ENCODE results near the gene RIOK3.
"Not testable (repeated sequence)": the region's sequence is repeated elsewhere in the genome, so short reads cannot be mapped to it uniquely, and the experiment has no call there.

RIOK3 gene

DNA sequence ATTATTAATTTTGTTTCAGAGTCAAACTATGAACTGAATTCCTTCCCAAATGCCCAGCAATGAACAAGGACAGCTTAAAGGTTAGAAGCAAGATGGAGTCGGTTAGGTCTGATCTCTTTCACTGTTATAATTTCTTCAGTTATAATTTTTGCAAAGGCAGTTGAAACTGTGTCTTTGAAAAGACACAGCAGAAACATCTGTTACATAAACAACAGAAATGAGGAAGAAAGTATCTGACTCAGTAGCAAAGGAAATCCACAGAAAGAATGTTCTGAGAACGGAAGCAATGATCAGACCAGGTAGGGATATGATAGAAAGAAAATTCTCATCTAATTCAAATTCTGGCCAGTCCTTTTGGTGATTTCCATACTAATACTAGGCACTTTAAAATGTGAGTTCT, 45.0 kb downstream of the RIOK3 start:
- no peak for DNase-seq (ENCODE audit: low read depth in 3 of 3)

DNA sequence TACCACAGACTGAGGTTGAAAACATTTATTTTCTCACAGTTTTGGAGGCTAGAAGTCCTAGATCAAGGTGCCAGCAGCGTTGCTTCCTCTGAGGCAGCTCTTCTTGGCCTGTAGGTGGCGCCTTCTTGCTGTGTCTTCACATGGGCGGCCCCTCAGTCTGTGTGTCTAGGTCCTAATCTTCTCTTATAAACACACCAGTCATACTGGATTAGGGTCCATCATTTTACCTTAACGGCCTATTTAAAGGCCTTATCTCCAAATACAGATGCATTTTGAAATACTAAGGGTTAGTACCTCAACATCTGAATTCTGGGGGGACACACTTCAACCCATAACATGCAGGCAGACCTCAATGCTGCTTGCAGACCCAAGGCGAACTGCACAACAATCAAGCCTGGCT, 45.8 kb downstream of the RIOK3 start:
- DNase-seq (ENCODE audit: low read depth in 3 of 3) = peak; percentile 52 to 77 (median 57)

DNA sequence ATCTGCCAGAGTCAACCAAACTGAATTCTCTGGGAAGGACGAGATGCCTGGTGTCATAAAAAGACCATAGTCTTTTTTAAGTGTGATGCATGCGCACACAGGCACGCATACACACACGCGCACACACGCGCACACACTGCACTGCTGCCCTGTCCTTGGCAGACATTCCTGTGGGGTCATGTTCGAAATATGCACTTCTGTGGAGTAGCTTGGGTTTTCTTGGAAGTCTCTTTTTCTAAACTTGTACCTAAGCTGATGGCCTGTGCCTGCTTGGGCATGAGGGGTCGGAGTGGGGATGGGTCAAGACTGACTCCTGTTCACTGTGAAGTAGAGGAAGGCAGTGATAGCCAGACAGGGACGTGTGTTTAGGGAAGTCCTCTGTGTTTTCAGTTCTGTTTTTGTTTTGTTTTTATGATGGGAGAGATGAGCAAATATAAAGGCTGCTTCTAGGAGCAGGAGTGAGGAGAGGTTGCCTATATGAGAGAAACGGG, 46.2 kb downstream of the RIOK3 start:
- no peak for DNase-seq (ENCODE audit: low read depth in 3 of 3)

DNA sequence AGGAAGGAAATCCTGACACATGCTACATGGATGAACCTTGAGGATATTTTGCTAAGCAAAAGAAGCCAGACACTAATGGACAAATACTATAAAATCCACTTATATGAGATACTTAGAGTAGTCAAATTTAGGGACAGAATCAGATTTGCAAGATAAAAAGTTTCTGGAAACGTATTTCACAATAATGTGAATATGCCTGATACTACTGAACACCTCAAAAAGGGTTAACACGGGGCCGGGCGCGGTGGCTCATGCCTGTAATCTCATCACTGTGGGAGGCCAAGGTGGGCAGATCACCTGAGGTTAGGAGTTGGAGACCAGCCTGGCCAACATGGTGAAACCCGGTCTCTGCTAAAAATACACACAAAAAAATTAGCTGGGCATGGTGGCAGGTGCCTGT, 48.5 kb downstream of the RIOK3 start:
- DNase-seq (ENCODE audit: low read depth in 3 of 3) = no peak

DNA sequence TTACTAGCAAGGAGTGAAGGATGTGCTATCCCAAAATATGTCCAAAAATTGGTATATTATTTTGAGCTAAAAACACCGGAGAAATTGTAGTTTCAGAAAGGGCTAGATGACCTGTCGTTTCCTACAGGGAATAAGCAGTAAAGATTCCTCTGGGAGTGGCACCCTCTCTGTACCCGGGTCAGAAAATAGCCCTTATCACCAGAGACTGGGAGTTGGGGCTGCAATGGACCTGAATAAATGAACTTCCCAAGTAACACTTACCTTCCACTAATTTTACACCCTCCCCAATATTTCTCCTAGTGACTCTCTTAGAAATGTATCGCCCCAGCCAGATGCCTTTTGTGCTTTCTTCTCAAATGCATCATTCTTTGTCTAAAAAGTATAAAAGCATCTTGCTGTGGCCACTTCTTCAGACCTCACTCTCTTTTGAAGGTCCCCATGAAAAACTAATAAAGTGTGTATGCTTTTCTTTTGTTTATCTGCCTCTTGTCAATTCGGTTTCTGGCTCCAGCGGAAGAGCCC, 49.5 kb downstream of the RIOK3 start:
- DNase-seq (ENCODE audit: low read depth in 3 of 3) = no peak

DNA sequence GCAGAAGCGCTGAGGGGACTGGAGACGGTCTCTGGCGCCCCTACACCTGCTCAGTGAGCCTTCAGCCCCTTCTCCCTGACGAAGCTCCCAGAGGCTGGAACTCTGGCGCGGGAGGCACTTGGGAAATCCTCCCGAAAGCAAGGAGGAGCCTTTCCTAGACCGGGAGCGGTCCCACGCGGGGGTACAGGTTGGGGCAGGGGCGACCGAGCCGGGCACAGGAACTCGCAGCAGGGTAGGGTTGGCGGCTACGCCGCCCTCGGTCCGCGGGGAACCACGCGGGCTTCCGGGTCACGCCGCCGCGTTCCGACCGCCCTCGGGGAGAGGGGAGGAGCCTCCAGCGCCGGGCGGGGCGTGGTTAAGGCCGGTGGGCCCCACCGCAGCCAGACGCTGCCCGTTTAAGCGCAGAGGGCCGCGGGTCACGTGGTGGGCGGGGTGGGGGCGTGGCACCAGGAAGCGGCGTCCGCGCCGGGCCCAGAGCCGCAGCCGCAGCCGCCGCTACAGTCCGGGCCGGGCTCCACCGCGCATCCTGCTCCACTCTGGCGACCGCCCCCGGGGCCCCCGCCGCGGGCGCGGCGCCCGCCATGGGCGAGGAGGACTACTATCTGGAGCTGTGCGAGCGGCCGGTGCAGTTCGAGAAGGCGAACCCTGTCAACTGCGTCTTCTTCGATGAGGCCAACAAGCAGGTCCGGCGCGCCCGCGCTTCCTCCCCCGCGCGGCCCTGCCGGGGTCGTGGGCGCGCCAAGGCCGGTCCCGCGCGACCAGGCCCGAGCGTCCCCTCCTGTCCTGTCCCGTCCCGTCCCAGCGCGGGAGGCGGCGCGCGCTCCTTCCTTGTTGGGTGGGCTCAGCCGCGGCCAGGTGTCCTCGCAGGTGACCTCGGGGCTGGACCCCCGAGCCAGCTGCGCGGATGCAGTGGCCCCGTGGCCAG, 50.2 kb downstream of the RIOK3 start, which contains the start of gene RMC1:
RMC1 (plus strand) TSS at position 474 of the 925 bp plus-strand sequence; CDS start at position 582, 108 bp downstream.
- peak; percentile 93 to 99 (median 98) for DNase-seq (ENCODE audit: low read depth in 3 of 3)

DNA sequence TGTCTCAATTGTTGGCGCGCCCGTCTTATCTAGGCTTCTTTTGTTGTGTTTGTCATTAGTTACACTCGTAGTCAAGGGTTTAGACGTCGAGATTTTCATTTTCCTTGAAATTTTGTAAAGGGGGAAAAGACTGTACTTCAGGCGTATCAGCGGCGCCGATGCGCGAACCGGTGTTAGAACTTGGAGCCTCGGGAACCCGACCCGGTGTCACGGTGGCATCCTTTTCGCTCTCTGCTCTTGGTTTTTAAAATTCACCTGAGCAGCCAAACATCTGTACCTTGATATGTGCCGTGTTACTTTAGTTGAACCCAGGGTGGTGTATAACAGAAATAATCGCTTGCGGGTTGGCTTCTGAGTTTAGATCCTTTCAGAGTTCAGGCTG, 50.9 kb downstream of the RIOK3 start:
- no peak for DNase-seq (ENCODE audit: low read depth in 3 of 3)

DNA sequence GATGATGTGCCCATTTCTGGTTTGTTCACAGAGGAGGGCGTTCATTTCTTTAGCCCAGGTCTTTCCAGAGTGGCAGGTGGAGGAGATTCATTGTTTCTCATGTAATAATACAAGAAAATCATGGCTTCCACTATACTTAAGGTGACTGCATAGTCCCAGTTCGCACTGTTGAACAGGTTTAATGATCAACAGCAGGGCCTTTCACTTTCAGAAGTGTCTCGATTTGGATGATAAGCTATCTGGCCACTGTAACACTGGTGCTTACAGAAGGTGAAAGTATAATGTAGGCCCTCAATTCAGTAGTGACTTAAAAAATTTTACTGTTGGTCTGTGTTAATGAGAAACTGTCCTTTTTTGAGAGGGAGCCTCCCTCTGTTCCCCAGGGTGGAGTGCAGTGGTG, 51.6 kb downstream of the RIOK3 start:
- no peak for DNase-seq (ENCODE audit: low read depth in 3 of 3)

DNA sequence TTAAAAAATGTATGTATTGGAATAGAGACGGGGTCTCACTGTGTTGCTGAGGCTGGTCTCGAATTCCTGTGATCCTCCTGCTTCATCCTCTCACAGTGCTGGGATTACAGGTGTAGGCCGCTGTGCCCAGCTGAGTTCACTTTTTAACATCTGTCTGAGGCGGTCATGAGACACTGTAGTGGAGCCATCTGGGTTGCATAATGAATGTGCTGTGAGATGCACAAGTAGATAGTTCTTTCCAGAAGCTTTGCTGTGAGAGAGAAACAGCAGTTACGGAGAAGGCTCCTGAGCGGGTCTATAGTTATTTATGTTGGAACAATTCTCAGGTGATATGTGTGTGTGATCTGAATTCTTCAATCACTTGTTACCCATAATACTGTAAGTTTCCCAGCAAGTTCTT, 53.3 kb downstream of the RIOK3 start:
- DNase-seq (ENCODE audit: low read depth in 3 of 3) = no peak

DNA sequence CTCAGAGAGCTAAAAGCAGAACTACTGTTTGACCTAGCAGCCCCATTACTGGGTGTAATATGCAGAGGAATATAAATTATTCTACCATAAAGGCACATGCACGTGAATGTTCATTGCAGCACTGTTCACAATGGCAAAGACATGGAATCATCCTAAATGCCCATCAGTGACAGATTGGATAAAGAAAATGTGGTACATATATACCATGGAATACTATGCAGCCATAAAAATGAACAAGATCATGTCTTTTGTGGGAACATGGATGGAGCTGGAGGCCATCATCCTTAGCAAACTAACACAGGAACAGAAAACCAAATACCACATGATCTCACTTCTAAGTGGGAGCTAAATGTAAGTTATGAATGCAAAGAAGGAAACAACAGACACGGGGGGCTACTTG, 57.8 kb downstream of the RIOK3 start:
- not testable (repeated sequence) for DNase-seq (ENCODE audit: low read depth in 3 of 3)

DNA sequence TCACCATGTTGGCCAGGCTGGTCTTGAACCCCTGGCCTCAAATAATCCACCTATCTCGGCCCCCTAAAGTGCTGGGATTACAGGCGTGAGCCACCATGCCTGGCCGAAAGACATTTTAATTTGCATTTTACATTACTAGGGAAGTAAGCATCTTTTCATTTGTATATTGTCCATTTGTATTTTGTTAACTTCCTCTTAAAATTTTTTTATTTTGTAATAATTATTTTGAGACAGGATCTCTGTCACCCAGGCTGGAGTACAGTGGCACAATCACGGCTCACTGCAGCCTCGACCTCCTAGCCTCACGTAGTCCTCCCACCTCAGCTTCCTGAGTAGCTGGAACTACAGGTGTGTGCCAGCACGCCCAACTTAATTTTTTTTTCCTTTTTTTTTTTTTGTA, 59.1 kb downstream of the RIOK3 start:
- not testable (repeated sequence) for DNase-seq (ENCODE audit: low read depth in 3 of 3)

DNA sequence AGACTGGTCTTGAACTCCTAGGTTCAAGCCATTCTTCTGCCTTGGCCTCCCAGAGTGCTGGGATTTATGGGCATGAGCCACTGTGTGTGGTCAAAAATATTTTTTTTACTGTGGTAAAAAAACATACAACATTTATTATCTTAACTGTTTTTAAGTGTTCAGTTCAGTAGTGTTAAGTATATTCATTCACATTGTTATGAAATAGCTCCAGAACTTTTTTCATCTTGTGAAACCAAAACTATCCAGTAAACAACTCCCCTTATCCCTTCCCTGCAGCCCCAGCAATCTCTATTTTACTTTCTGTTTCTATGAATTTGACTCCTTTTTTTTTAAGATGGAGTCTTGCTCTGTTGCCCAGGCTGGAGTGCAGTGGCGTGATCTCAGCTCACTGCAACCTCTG, 59.6 kb downstream of the RIOK3 start:
- no peak for DNase-seq (ENCODE audit: low read depth in 3 of 3)

DNA sequence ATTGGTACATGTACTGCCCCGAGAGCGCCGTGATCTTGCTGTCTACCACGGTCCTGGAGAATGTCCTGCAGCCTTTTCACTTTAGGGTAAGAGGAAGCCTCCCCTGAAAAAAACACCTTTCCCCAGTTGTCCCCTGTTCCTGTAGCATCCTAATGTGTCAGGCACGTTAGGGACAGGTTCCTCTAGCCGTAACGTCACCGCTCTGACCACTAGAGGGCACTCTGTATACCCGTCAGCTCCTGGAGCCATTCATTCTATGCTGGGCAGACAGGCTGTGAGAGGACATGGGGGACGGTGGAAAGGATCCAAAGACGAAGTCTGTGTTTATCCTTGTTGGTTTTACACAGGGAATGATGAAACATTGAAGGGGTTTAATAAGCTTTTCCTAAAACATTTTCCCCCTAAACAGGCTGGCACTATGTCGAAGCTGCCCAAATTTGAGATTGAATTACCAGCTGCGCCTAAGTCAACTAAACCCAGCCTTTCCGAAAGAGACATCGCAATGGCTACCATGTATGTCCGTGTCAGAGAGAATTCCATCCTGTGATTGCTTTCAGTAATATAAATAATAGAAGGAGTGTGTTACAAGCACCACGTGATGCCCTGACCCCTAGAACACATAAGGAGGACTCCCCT, 62.9 kb downstream of the RIOK3 start:
- DNase-seq (ENCODE audit: low read depth in 3 of 3) = peak; percentile 58 to 67 (median 64)

DNA sequence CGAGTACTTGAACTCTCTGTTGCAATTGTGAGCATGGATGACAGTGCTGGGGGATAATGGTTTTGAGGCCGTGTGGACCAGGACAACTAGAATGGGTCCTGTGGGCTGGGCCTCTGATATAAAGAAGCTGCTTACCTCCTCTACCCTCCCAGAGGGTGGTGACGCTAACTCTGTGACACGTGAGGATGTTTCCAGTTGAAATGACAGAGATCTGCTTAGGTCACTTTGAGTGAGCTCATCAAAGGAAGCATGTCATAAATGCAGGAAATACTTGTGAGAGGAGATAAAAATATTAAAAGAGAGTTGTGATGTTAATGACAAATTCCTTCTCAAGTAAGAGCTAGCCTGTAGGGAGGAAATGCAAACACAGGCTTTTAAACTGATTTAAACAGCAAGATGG, 66.6 kb downstream of the RIOK3 start:
- no peak for DNase-seq (ENCODE audit: low read depth in 3 of 3)

DNA sequence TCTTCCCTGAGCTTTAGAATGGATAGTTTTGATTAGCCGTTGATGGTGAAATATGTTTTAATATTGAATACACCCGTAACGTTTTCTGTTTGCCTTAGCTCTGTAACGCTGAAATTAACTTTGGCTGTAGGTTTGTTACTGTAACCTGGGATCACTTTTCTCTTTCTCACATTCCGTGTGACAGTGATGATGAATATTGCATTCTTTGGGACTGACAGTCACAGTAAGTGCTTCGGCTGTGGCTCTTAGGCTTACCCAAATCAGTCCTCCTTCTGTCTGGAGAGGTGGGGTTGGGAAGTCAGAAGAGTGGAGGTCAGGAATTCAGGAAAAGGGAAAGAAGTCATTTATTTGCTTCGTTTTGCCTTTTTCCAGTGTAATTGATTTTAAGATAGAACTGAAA, 68.2 kb downstream of the RIOK3 start:
- no peak for DNase-seq (ENCODE audit: low read depth in 3 of 3)

DNA sequence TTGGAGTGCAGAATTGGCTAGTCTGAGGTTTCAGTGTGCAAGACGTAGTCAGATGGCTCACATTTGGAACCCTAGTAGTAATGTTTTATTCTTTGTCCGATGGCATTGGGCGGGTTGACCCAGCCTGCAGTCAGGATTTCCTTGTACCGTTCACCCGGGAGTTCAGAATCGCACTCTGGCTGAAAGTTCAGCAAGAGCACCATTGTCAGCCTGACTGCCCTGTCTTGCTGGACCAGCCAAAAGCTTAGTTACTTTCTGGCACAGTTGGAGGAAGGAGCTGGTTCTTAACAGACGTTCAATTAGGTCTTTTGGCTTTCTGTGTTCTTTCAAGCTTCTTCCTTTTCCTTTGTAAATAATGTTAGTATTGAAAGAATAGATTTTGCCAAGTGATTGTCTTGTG, 68.8 kb downstream of the RIOK3 start:
- no peak for DNase-seq (ENCODE audit: low read depth in 3 of 3)

DNA sequence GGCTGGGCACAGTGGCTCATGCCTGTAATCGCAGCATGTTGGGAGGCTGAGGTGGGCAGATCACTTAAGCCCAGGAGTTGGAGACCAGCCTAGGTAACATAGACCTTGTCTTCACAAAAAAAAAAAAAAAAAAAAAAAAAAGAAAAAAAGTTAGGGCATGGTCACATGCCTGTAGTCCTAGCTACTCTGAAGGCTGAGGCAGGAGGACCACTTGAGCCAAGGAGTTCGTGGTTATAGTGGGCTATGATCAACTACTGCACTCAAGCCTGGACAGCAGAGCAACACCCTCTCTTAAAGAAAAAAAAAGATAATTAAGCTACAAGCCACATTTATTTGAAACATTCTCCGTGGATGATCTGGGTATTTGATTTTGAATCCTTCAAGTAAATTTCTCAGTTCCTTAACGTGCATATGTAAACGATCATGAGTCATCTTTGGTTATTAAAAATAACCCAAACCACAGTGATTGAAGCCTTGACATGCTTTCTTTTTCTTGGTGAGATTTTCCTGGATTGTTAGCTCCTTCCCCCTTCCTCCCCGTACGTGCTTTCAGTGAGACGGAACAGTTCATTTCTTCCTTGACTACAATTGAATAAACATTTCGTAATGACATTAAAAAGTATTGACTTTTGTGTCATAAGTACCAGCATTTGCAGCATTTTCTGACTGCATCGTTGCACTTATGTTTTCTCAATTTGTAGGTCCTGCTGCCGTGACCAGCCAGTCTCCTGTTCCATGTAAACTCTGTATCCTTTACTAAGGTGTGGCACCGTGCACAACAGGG, 70.5 kb downstream of the RIOK3 start:
- DNase-seq (ENCODE audit: low read depth in 3 of 3) = no peak

DNA sequence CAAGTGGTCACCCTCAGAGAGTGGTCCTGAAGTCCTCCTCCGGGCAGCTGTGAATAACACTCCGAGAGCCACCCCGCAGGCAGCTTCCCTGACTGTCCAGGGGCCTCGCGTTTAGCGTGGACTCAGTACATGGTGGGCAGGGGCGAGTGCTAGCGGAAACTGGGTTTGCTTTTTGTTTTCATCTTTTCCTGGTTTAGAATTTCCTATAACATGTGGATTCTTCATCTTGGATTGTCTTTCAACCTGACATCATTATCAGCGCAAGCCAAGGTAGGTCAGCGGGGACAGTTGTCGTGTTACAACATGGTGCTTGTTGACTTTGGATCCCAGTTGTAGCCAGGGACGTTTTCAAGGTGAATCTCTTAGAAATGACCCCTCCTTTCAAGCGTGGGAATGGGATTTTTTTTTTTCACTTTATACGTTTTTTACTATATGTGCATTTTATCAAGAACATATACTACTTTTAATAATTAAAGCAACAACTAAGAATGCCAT, 71.2 kb downstream of the RIOK3 start:
- DNase-seq (ENCODE audit: low read depth in 3 of 3) = no peak

DNA sequence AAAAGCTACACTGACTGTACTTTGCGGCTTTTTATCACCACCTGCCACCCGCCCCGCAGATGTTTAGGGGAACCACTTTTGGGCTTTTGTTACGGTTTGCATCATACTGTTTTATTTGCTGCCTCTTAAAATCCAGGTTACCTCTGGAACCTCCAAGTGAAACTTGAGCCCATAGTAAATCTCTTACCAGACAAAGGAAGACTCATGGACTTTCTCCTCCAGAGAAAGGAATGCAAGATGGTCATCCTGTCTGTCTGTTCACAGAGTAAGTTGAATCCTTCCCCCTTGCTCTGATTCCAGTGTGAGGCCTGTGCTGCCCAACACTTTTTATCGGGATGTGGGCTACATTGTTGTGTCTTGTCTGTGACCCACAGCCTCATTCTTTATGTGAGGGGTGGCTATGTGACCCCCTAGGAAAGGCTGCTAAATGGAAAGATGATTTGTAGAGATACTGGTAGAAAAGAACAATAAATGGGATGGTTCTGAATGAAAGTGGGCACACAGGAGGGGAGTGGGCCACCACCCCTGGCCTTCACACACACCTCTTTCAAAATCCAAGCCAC, 73.5 kb downstream of the RIOK3 start:
- DNase-seq (ENCODE audit: low read depth in 3 of 3) = no peak

DNA sequence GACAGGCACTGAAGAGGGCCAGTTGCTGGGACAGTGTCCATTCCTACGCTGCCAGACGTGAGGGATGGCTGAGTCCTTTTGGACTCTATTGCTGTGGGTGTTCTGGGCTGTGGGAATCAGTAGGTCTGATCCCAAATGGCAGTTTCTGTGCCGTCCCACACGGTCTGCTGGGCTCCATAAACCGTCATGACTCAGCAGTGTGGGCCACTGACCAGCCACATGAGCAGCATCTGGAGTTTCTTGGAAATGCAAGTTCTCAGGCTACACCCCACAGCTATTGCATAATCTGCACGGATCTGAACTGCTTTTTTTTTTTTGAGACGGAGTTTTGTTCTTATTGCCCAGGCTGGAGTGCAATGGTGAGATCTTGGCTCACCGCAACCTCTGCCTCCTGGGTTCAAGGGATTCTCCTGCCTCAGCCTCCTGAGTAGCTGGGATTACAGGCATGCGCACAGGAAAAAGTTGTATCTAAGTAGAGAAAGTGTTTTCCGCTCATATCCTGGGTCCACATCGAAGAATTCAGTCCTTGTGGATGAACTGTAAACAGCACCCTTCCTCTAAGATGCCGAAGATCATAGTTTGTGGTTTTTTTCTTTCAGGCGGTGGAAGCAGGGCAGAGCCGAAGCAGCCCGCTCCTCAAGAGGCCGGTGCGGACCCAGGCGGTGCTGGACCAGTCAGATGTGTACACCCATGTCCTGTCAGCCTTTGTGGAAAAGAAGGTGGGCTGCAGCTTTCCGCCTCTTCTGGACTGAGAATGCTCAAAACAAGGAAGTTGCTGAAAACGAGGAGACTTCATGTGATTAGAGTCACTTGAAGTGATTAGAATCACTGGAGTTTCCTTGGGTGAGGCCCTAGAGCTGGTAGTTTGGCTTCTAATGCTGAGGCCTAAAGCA, 75.7 kb downstream of the RIOK3 start:
- DNase-seq (ENCODE audit: low read depth in 3 of 3) = no peak

Measured in stimulated activated CD4-positive, alpha-beta T cell treated with anti-CD3 and anti-CD28 coated beads, TNF-alpha, amount 100 ng/mL, for 48 hours (primary cell).